ENCODE results near the gene GSTO2.

Gene GSTO2

GRCh38 chr10:104303594-104304355 lies 34.8 kb downstream of the GSTO2 start:
- Histone ChIP-seq H3K36me3 (ENCODE audit: control insufficient read depth, insufficient read depth, low read length) (no peaks in the 10 kb centered on the region), H3K4me1 (ENCODE audit: control insufficient read depth, insufficient read depth, low read length) (no peaks in the 10 kb centered on the region), H3K4me3 (ENCODE audit: low read depth, low read length) (no peak overlapping the region), H3K9me3 (ENCODE audit: control insufficient read depth, insufficient read depth, low read length) (peaks cover 6% of the 10 kb centered on the region), H3K27me3 (ENCODE audit: control insufficient read depth, insufficient read depth, low read length) (no peaks in the 10 kb centered on the region), H3K9ac (ENCODE audit: low read depth, low read length) (no peak overlapping the region)

DNA sequence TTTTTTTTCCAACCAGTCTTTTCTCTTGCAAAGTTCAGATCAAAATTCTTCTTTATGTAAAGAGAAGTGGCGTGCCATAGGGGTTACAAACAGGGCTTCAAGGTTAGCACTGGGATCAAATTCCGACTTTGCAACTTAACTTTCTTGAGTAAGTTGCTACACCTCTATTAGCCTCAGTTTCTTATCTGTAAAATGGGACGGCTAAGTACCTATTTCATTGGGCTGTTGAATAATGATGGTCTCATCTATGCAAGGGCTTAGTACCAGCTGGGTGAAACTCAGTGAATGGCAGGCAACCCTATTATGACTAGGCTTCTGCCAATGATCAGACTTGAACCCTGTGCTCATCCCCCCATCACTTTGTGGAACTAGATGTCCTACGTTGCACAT lies 35.4 kb downstream of the GSTO2 start:
- Histone ChIP-seq H3K4me1 (ENCODE audit: control insufficient read depth, insufficient read depth, low read length) (no peaks in the 10 kb centered on the region), H3K36me3 (ENCODE audit: control insufficient read depth, insufficient read depth, low read length) (no peaks in the 10 kb centered on the region), H3K9ac (ENCODE audit: low read depth, low read length) (no peak overlapping the region), H3K9me3 (ENCODE audit: control insufficient read depth, insufficient read depth, low read length) (peaks cover 6% of the 10 kb centered on the region), H3K4me3 (ENCODE audit: low read depth, low read length) (no peak overlapping the region), H3K27me3 (ENCODE audit: control insufficient read depth, insufficient read depth, low read length) (no peaks in the 10 kb centered on the region)

DNA sequence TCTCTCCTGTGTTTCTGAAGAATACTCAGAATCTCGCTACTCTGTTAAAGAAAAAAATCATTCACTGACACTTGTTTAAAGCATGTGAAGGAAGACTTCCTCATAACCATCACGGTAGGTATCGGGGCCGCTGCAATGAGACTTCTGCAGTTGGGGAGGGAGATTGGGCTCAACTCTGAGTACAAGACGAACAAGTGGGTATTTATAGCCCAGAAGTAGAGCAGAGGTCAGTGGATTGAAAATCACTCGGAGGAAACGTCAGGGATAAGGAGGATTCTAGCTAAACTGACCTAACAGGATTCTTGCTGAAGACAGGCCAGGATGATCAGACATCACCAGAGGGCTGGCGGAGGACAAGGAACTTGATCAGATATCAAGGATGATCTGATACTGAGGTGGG lies 35.9 kb downstream of the GSTO2 start:
- Histone ChIP-seq H3K9ac (ENCODE audit: low read depth, low read length) (no peak overlapping the region), H3K9me3 (ENCODE audit: control insufficient read depth, insufficient read depth, low read length) (peaks cover 6% of the 10 kb centered on the region), H3K4me1 (ENCODE audit: control insufficient read depth, insufficient read depth, low read length) (no peaks in the 10 kb centered on the region), H3K4me3 (ENCODE audit: low read depth, low read length) (no peak overlapping the region), H3K27me3 (ENCODE audit: control insufficient read depth, insufficient read depth, low read length) (no peaks in the 10 kb centered on the region), H3K36me3 (ENCODE audit: control insufficient read depth, insufficient read depth, low read length) (no peaks in the 10 kb centered on the region)

GRCh38 chr10:104306897-104307296 lies 37.9 kb downstream of the GSTO2 start:
- Histone ChIP-seq H3K9me3 (ENCODE audit: control insufficient read depth, insufficient read depth, low read length) (peaks cover 6% of the 10 kb centered on the region), H3K36me3 (ENCODE audit: control insufficient read depth, insufficient read depth, low read length) (no peaks in the 10 kb centered on the region), H3K9ac (ENCODE audit: low read depth, low read length) (no peak overlapping the region), H3K4me1 (ENCODE audit: control insufficient read depth, insufficient read depth, low read length) (no peaks in the 10 kb centered on the region), H3K27me3 (ENCODE audit: control insufficient read depth, insufficient read depth, low read length) (no peaks in the 10 kb centered on the region), H3K4me3 (ENCODE audit: low read depth, low read length) (no peak overlapping the region)

DNA sequence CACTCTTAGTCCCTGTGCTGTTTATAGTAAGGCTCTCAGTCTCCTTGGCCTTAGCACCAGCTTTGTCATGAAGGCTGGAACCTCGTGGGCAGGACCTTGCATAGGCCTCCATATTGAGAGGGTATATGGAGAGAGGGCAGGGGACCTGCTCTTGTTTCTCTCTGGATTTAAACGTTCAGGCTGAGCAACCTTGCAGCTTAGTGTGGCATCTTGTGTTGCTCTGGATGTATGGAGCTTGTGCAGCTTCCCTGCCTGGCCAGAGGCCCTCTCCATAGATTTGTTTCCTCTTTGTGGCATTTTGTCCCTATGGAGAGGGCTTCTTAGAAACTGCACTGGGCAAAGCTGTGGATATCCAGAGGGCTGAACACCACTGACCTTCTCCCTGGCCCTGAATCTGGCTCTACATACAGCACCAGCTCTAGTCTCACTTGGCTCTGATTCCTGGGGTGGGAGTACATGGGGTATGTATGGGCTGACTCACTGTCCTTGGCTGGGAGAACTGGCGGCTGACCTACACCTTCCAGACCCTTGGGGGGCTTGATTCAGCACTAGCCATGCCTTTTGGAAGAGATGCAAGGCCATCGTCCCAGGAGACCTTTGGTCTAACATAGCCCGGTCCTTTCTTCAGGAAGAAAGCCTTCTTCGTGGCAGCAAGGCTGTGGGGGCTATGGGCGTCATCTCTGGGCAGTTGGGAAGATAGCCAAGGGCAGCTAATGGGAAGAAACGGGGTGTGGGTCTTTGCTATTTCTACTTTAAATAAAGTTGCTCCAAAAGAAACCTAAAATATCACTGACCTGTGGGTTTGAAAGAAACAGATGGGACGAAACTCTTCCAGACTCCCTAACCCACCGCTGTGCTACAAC lies 38.8 kb downstream of the GSTO2 start:
- H3K4me1 ChIP-seq (ENCODE audit: control insufficient read depth, insufficient read depth, low read length): no peaks in the 10 kb centered on the region
- no peak overlapping the region for H3K4me3 ChIP-seq (ENCODE audit: low read depth, low read length)
- H3K36me3 ChIP-seq (ENCODE audit: control insufficient read depth, insufficient read depth, low read length): no peaks in the 10 kb centered on the region
- H3K9me3 ChIP-seq (ENCODE audit: control insufficient read depth, insufficient read depth, low read length): peaks cover 6% of the 10 kb centered on the region
- no peak overlapping the region for H3K9ac ChIP-seq (ENCODE audit: low read depth, low read length)
- H3K27me3 ChIP-seq (ENCODE audit: control insufficient read depth, insufficient read depth, low read length): no peaks in the 10 kb centered on the region

DNA sequence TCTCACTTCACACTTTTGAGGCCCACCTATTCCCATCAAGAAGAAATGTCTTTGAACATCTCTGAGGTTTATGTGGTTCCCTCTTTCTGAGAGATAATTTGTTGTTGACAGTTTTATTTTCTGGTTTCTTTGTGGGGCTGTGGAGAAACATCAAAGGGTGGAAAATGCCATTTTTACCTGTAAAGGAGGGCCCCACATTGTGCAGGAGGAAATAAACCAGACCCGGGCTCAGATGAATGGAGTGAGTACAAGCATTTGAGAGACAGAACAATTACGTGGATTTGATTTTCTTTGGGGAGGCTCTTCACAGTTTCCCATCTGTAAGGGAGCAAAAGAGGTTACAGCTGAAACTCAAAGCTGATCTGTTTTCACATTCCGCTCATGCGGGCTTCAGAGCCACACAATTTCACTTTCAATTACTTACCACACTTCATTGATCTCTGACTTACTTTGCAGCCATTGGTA lies 39.5 kb downstream of the GSTO2 start:
- Histone ChIP-seq H3K9ac (ENCODE audit: low read depth, low read length) (no peak overlapping the region), H3K4me1 (ENCODE audit: control insufficient read depth, insufficient read depth, low read length) (no peaks in the 10 kb centered on the region), H3K27me3 (ENCODE audit: control insufficient read depth, insufficient read depth, low read length) (no peaks in the 10 kb centered on the region), H3K9me3 (ENCODE audit: control insufficient read depth, insufficient read depth, low read length) (peaks cover 6% of the 10 kb centered on the region), H3K4me3 (ENCODE audit: low read depth, low read length) (no peak overlapping the region), H3K36me3 (ENCODE audit: control insufficient read depth, insufficient read depth, low read length) (peaks cover 6% of the 10 kb centered on the region)

DNA sequence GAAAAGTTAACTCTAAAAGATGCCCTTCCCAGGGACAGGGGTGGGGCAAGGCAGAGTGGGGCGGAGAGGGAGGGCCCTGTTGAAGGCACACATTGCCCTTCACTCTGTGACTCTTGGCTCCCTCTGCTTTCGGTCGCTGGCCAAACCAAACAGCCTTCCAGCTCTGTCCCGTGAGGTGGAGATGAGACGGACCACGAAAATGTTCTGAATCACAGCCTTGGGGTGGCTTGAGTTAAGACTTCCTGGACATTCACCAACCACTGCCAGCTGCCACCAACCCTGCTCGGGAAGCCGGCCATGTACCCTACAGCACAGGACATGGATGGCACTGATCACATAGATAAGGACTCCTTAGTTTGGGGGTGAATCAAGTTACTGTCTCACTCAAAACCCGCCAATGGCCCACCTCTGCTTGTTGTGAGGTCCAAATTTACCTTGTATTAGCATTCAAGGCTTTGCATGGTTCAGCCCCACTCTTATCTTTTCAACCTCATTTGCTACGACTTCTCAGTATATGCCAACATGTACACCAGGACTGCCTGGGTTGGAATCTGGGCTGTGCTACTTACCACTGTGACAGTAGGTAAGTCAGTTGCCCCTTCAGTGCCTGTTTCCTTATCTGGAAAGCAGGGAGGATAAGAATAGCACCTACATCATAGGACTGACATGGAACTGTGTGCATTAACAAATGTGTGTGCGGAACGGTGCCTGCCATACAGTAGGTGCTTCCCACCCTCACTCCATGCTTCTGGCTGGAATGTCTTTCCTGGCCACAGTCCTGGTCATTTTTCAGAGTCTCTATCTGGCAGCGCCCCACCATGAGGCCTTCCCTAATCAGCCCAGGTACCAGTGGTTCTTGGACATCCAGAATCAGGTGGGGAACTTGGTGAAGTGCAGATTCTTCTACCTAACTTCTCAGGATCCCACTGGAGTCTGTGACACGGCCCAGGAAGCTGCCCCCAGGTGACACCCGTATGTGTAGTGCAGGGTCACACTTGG lies 41.3 kb downstream of the GSTO2 start:
- Histone ChIP-seq H3K4me3 (ENCODE audit: low read depth, low read length) (no peak overlapping the region), H3K4me1 (ENCODE audit: control insufficient read depth, insufficient read depth, low read length) (no peaks in the 10 kb centered on the region), H3K9ac (ENCODE audit: low read depth, low read length) (no peak overlapping the region), H3K9me3 (ENCODE audit: control insufficient read depth, insufficient read depth, low read length) (no peaks in the 10 kb centered on the region), H3K36me3 (ENCODE audit: control insufficient read depth, insufficient read depth, low read length) (peaks cover 24% of the 10 kb centered on the region), H3K27me3 (ENCODE audit: control insufficient read depth, insufficient read depth, low read length) (no peaks in the 10 kb centered on the region)

GRCh38 chr10:104311184-104311720 lies 42.3 kb downstream of the GSTO2 start:
- H3K27me3 ChIP-seq (ENCODE audit: control insufficient read depth, insufficient read depth, low read length): no peaks in the 10 kb centered on the region
- no peaks in the 10 kb centered on the region for H3K4me1 ChIP-seq (ENCODE audit: control insufficient read depth, insufficient read depth, low read length)
- H3K36me3 ChIP-seq (ENCODE audit: control insufficient read depth, insufficient read depth, low read length): peaks cover 30% of the 10 kb centered on the region
- H3K4me3 ChIP-seq (ENCODE audit: low read depth, low read length): no peak overlapping the region
- no peaks in the 10 kb centered on the region for H3K9me3 ChIP-seq (ENCODE audit: control insufficient read depth, insufficient read depth, low read length)
- H3K9ac ChIP-seq (ENCODE audit: low read depth, low read length): no peak overlapping the region

DNA sequence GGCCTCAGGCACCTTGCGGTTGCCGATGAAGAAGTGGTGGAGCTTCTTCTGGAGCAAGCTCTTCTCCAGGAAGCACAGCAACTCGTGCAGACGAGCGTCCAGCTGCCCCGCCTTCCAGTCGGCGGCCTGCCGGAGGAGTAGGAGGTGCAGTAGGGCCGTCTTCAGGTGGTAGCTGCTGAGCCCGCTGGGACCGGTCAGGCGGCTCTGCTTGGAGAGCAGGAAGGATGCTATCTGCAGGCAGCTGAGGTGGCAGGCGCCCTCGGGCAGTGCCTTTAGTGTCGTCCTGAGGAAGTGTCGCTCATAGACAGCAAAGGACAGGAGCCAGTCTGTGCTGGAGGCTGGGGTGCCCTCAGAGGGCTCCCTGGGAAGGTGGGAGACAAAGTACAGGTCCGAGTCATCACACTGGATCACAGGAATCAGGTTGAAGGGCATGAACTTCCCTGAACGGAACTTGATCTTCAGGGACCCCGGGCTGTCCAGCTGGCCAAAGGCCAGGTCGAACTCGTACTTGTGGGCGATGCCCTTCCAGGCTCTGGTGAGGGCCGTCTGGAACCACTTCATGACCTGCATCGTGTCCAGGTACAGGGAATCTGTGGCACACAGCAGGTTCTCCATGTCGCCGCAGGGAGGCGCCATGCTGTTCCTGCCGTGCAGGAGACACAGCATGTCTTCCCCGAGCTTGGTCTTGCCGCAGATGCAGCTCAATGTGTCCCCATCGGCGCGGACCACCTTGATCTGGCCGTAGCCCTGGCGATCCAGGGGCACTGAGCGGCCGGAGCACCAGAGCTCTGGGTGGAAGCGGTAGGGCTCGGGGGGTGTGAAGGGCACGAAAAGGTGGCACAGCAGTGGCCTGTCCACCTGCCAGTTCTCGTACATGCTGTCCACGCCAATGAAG lies 45.9 kb downstream of the GSTO2 start:
- Histone ChIP-seq H3K36me3 (ENCODE audit: control insufficient read depth, insufficient read depth, low read length) (peaks cover 33% of the 10 kb centered on the region), H3K4me3 (ENCODE audit: low read depth, low read length) (no peak overlapping the region), H3K4me1 (ENCODE audit: control insufficient read depth, insufficient read depth, low read length) (peaks cover 13% of the 10 kb centered on the region), H3K27me3 (ENCODE audit: control insufficient read depth, insufficient read depth, low read length) (no peaks in the 10 kb centered on the region), H3K9ac (ENCODE audit: low read depth, low read length) (no peak overlapping the region), H3K9me3 (ENCODE audit: control insufficient read depth, insufficient read depth, low read length) (no peaks in the 10 kb centered on the region)

- H3K4me3 ChIP-seq (ENCODE audit: low read depth, low read length): no peak overlapping the region
- no peaks in the 10 kb centered on the region for H3K27me3 ChIP-seq (ENCODE audit: control insufficient read depth, insufficient read depth, low read length)
- peaks cover 33% of the 10 kb centered on the region for H3K36me3 ChIP-seq (ENCODE audit: control insufficient read depth, insufficient read depth, low read length)
Measured at GRCh38 chr10:104315486-104315921, 46.5 kb downstream of the GSTO2 start.

More at GRCh38 chr10:104315486-104315921, 46.5 kb downstream of the GSTO2 start:
- Histone ChIP-seq H3K9ac (ENCODE audit: low read depth, low read length) (no peak overlapping the region), H3K9me3 (ENCODE audit: control insufficient read depth, insufficient read depth, low read length) (no peaks in the 10 kb centered on the region), H3K4me1 (ENCODE audit: control insufficient read depth, insufficient read depth, low read length) (peaks cover 13% of the 10 kb centered on the region)
